PC-3 (cell line): ENCODE measurements around the gene FARP1.
"Not testable (repeated sequence)": the region's sequence is repeated elsewhere in the genome, so short reads cannot be mapped to it uniquely, and the experiment has no call there.

Experiments
- EZH2 ChIP-seq: fragments of 300-600 bp; sonication (generic); IDR thresholded peaks from one replicate; pipeline ENCODE4 v1.6.1; 2017; ENCODE audit warnings: antibody characterized with exemption, mild to moderate bottlenecking, low read length; ENCODE audit not compliant: unreplicated experiment
- EZH2phosphoT487 ChIP-seq: fragments of 300-600 bp; sonication (generic); IDR thresholded peaks from 2 replicates; pipeline ENCODE4 v1.6.1; 2018; ENCODE audit warnings: mild to moderate bottlenecking, antibody characterized with exemption, low read length, borderline replicate concordance
- TF ChIP-seq, protein P1 (sequence below): fragments of 300-600 bp; sonication (generic); conservative IDR thresholded peaks from 2 replicates; pipeline ENCODE4 v1.5.1; 2017; ENCODE audit warnings: antibody characterized with exemption, low read depth, mild to moderate bottlenecking, low read length

DNA sequence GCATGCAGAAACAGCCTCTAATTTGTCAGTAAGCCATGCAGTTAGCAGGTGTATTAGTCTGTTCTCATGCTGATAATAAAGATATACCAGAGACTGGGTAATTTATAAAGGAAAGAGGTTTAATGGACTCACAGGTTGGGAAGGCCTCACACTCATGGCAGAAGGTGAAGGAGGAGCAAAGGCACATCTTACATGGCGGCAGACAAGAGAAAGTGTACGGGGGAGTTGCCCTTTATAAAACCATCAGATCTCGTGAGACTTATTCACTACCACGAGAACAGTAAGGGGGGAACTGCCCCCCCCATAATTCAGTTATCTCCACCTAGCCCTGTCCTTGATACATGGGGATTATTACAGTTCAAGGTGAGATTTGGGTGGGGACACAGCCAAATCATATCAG, 87.9 kb downstream of the FARP1 start:
- not testable (repeated sequence) for TF ChIP-seq EZH2, EZH2phosphoT487
- TF ChIP-seq, protein P1, sequence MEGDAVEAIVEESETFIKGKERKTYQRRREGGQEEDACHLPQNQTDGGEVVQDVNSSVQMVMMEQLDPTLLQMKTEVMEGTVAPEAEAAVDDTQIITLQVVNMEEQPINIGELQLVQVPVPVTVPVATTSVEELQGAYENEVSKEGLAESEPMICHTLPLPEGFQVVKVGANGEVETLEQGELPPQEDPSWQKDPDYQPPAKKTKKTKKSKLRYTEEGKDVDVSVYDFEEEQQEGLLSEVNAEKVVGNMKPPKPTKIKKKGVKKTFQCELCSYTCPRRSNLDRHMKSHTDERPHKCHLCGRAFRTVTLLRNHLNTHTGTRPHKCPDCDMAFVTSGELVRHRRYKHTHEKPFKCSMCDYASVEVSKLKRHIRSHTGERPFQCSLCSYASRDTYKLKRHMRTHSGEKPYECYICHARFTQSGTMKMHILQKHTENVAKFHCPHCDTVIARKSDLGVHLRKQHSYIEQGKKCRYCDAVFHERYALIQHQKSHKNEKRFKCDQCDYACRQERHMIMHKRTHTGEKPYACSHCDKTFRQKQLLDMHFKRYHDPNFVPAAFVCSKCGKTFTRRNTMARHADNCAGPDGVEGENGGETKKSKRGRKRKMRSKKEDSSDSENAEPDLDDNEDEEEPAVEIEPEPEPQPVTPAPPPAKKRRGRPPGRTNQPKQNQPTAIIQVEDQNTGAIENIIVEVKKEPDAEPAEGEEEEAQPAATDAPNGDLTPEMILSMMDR = not testable (repeated sequence)
